C4-2B (cell line): Measurements from ENCODE around the gene TKTL2.

Source experiments
- CTCF ChIP-seq: fragments of 450-650 bp; conservative IDR thresholded peaks from 2 replicates; pipeline ENCODE4 v1.5.1; 2017; ENCODE audit warnings: mild to moderate bottlenecking
- ZFX ChIP-seq: fragments of 450-650 bp; IDR thresholded peaks from 2 replicates; pipeline ENCODE4 v1.6.1; 2017

- TF ChIP-seq CTCF (no peak), ZFX (no peak)
Measured at GRCh38 chr4:163500586-163500985, 27.0 kb upstream of the TKTL2 start.
